ENCODE measurements around the gene TLDC2. TPM values are rescaled to one million over a fixed set of nuclear protein-coding genes. Genes with fewer than 3 reads are reported as not detected.
A peak's percentile ranks its signal among the peaks of the same experiment; 100 is the strongest.

The TLDC2 gene
- total RNA-seq, 3 donors from 2014 or later = 11.6 to 35.0 (median 30.0) TPM

- DNase-seq = peak in 1 of 3 donors; percentile 43
- intact Hi-C loops (cut with DNase I, micrococcal nuclease) = no loop called here
- H3K36me3 ChIP-seq (ENCODE audit: low read depth) = no peaks in the 10 kb centered on the region
- no peak for TF ChIP-seq CTCF (IDR thresholded peaks at IDR 0.05)
- no peak overlapping the region for H3K4me3 ChIP-seq
- no peaks in the 10 kb centered on the region for H3K9me3 ChIP-seq
- peak; percentile 6 for ATAC-seq
- peaks cover 14% of the 10 kb centered on the region for H3K4me1 ChIP-seq (ENCODE audit: low read depth)
Measured at GRCh38 chr20:36852187-36852586, 23.8 kb upstream of the TLDC2 start.

- ATAC-seq = peak; percentile 78
- intact Hi-C loops (cut with DNase I, micrococcal nuclease) = no loop called here
- Histone ChIP-seq H3K4me3 (no peak overlapping the region), H3K4me1 (ENCODE audit: low read depth) (peaks cover 14% of the 10 kb centered on the region), H3K9me3 (no peaks in the 10 kb centered on the region), H3K36me3 (ENCODE audit: low read depth) (no peaks in the 10 kb centered on the region)
- peak; percentile 62 to 78 (median 74) for DNase-seq
- TF ChIP-seq CTCF (IDR thresholded peaks at IDR 0.05) = no peak
Measured at GRCh38 chr20:36854348-36855240, 21.3 kb upstream of the TLDC2 start.

- no peak overlapping the region for H3K4me3 ChIP-seq
- no peaks in the 10 kb centered on the region for H3K36me3 ChIP-seq (ENCODE audit: low read depth)
- intact Hi-C loops (cut with DNase I, micrococcal nuclease) = no loop called here
- no peaks in the 10 kb centered on the region for H3K9me3 ChIP-seq
- no peak for ATAC-seq
- no peak for DNase-seq
- peaks cover 14% of the 10 kb centered on the region for H3K4me1 ChIP-seq (ENCODE audit: low read depth)
- TF ChIP-seq CTCF (IDR thresholded peaks at IDR 0.05) = no peak
Measured at GRCh38 chr20:36855241-36855657, 20.7 kb upstream of the TLDC2 start.

- no peak for DNase-seq
- TF ChIP-seq CTCF (IDR thresholded peaks at IDR 0.05) = no peak
- ATAC-seq = no peak
- no peaks in the 10 kb centered on the region for H3K36me3 ChIP-seq (ENCODE audit: low read depth)
- peaks cover 18% of the 10 kb centered on the region for H3K4me1 ChIP-seq (ENCODE audit: low read depth)
- H3K4me3 ChIP-seq = no peak overlapping the region
- intact Hi-C loops (cut with DNase I, micrococcal nuclease) = no loop called here
- no peaks in the 10 kb centered on the region for H3K9me3 ChIP-seq
Measured at GRCh38 chr20:36856195-36856594, 19.7 kb upstream of the TLDC2 start.

GRCh38 chr20:36856691-36857635, 19.0 kb upstream of the TLDC2 start:
- no peak for TF ChIP-seq CTCF (IDR thresholded peaks at IDR 0.05)
- Histone ChIP-seq H3K4me1 (ENCODE audit: low read depth) (peaks cover 19% of the 10 kb centered on the region), H3K36me3 (ENCODE audit: low read depth) (no peaks in the 10 kb centered on the region), H3K4me3 (no peak overlapping the region), H3K9me3 (no peaks in the 10 kb centered on the region)
- intact Hi-C loops (cut with DNase I, micrococcal nuclease) = no loop called here
- DNase-seq (peak in 2 of 3 donors; percentile 43 to 52), ATAC-seq (peak; percentile 15)
